NCI-H446 treated with DMSO at 0.1 percent for 48 hours (cell line): ENCODE measurements around the gene PF4V1.

ENCODE experiments used
- DNase-seq: peaks from one replicate; lab custom pipeline; 2025; lab: John Stamatoyannopoulos, UW

PF4V1 gene, protein sequence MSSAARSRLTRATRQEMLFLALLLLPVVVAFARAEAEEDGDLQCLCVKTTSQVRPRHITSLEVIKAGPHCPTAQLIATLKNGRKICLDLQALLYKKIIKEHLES

DNA sequence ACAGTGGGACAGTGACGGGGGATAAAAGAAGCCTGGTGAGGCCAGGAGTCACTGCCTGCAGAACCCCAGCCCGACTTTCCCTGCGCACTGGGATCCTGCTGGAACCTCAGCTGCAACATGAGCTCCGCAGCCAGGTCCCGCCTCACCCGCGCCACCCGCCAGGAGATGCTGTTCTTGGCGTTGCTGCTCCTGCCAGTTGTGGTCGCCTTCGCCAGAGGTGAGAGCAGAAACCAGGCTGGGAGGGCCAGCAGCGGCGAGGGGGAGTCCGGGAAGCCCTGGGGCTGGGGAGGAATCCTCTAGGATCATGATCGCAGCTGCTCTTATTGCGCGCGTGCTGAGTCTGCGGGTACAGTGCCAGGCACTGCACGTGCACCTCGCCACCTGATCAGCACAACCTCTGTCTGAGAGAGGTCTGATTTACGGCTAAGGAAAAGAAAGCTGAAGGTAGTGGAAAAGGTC is at the start of gene PF4V1:
Gene PF4V1 (plus strand): TSS at position 51 of the 459 bp plus-strand sequence. CDS start 67 bp downstream, at position 118.
- no peak for DNase-seq

DNA sequence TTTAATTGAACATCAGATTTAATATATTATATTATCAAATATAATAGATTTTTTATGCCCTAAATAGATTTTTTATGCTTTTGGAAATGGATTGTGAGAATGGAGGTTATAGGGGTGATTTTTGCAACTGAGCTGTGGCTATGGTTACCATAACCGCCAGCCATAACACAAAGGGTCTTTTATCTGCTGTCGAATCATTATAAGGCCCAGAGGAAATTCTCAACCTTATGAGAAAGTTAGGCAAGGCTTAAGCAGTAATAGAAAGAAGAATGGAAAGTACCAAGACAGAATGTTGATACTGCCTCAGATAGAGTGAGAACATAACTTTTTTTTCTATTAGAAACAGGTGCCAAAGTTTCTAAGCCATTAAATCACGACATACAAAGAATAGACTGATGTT is 42.9 kb upstream of the PF4V1 start:
- DNase-seq = no peak

GRCh38 chr4:73811841-73812240 is 41.3 kb upstream of the PF4V1 start:
- no peak for DNase-seq

DNA sequence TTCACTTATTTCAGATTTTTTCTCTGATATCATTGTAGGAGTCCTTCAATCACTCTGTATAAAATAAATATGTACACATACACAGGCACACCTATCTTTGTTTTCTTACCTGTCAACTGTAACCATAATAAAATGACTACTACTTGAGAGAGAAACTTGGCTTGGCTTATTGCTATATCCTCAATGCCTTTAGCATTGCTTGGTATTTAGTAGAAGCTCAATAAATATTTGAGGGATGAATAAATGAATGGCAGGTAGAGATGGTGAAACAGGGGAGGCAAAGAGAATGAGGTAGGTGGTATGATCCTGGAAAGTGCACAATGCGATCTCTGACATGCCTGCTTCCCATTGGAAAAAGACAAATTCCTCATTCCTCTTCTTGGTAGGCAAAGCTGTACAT is 38.4 kb upstream of the PF4V1 start:
- no peak for DNase-seq

GRCh38 chr4:73815145-73815544 is 38.0 kb upstream of the PF4V1 start:
- DNase-seq = no peak

DNA sequence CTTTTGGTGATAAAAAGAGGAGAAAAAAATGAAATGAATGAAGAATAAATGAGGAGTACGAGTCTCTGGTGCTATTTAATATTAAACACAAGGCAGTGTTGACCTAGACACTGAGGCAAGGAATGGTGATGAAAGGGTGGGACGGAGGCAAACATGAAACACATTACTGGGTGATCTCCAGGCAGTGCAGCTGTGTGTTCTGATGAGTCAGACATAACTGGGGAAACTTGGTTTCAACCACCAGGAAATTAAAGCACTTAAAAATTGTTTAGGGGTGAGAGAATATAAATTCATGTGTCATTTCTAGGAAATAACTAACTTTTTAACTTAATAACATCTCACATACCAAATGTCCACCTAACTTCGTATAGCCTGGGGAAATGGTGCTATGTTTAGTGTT is 36.3 kb upstream of the PF4V1 start:
- no peak for DNase-seq

GRCh38 chr4:73817341-73817740 is 35.8 kb upstream of the PF4V1 start:
- DNase-seq = no peak

- DNase-seq = no peak
Measured at GRCh38 chr4:73821325-73821724, 31.8 kb upstream of the PF4V1 start.

- no peak for DNase-seq
Measured at GRCh38 chr4:73822389-73822788, 30.7 kb upstream of the PF4V1 start.

DNA sequence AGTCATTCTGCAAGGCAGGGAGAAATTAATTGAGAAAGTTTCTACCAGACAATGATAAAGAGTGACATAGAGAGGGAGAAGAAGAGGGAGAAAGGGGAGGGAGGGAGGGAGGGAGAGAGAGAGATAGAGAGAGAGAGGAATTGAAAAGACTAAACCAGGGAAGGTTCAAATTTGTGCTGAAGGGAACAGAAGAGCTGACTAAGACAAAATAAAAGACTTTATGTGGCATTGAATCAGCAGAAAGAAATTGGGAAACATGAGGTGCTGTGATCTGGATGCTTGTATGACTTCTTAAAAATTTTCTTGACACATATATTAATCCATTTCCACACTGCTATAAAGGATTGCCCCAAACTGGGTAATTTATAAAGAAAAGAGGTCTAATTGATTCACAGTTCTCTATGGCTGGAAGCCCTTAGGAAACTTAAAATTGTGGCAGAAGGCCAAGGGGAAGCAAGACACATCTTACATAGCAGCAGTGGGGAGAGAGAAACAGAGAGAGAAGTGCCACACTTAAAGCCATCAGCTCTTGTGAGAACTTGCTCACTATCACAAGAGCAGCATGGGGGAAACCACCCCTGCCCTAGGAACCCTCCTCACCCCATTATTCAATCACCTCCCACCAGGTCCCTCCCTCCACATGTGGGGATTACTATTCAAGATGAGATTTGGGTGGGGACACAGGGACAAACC is 30.1 kb upstream of the PF4V1 start:
- no peak for DNase-seq

- no peak for DNase-seq
Measured at GRCh38 chr4:73823760-73824159, 29.3 kb upstream of the PF4V1 start.

DNA sequence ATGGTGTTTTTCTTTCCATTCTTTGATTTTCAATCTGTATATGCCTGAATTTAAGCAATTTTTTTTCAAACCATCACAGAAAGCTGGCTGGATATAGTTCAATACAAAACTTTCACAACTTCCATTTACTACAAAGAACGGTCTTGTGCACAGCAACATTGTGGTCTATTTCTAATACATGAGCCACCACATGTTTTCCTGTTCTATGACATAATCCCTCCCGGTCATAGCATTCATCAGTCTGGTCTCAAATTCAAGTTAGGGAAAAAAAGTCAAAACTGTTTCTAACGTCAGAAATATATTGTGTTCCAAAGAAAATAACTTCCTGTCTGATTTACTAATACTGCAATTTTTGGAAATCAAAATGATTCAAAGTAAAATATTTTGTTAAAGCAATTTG is 24.1 kb upstream of the PF4V1 start:
- DNase-seq = no peak

DNA sequence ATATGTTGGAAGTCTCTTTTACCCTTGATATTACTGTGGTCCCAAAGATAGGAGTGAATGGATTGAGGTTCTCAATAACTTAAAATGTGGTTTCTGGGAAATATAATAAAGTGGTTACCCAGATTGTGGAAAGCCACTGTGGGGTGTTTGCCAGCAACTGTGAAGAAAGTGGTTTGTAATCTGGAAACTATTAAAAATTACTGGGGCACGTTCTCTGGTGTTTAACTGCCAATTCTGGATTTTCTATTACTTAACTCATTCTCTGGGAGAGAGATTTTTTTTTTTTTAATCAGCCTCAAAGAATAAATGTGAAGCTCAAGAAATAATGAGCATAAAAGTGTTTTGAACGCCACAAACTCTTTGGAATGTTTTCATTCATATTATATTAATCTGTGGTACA is 21.5 kb upstream of the PF4V1 start:
- no peak for DNase-seq

- no peak for DNase-seq
Measured at GRCh38 chr4:73832651-73833237, 20.4 kb upstream of the PF4V1 start.

- no peak for DNase-seq
Measured at GRCh38 chr4:73836373-73837279, 16.5 kb upstream of the PF4V1 start, which contains the start of gene CXCL6. CXCL6 (plus strand) TSS chr4:73836678; CDS start chr4:73836751, 73 bp downstream.

DNA sequence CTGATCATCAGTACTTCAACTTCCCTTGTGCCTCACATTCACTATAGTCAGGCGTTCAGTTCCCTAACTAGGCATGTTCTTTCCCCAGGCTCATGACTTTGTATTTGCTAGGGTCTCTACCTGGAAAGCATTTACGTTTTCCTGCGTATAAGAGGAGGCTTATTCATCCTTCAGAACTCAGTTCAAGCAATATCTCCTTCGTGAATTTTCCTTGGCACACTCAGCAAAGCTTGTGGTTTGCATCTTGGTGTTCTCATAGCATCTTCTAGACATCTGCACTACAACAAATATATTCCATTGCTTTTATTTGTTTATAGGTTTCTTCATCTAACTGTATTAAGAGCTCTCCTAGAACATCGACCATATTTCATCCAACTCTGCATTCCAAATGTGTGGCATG is 14.0 kb upstream of the PF4V1 start:
- no peak for DNase-seq

- no peak for DNase-seq
Measured at GRCh38 chr4:73839715-73840114, 13.4 kb upstream of the PF4V1 start.

DNA sequence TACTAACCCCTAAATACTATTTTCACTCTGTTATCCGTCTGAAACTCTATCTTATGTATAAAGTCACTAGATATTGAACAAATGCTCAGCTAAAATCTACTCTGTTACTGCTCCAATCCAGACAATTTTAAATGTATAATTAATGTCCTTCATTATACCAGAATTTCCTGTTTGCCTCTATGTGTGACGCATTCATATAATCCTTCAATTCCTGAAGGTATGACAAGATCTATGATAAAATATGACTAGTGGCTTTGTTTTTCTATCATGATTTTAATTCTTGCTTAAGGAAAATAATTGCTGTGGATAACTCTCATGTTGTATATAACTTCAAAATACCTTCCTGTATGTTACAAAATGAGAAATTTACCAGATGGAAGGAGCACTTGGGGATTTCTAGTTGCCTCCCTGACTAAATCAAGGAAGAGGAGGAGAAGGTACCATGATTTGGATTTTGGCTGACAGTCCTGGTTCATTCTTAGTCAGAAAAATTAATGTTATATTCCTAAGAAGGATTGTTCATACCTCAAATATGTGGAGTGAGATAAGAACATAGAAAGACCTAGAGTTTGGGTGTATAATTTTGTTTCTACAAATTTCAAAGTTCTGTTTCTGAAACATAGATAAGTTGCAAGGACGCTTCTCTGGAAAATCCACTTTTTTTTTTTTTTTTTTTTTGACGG is 11.7 kb upstream of the PF4V1 start:
- DNase-seq = no peak

- no peak for DNase-seq
Measured at GRCh38 chr4:73842696-73843095, 10.4 kb upstream of the PF4V1 start.

- no peak for DNase-seq
Measured at GRCh38 chr4:73843369-73843768, 9.7 kb upstream of the PF4V1 start.

DNA sequence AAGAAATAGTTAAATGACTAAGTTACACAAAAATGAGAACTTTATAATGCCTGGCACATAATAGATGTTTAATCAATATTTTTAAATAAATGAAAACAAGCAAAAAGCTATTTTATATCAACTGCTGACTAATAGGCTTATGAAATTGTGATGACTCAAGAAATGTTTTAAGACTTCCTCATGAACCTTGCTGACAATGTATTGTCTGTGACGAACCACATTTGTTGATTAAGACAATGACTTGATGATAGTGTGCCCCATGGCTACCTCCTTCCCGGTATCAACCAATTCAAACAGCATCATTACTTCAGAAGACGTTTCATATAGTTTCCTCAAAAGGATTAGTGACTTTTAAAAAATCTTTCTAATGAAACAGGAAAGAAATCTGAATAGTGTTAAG is 8.8 kb upstream of the PF4V1 start:
- DNase-seq = no peak

GRCh38 chr4:73844806-73845205 is 8.3 kb upstream of the PF4V1 start:
- DNase-seq = no peak
